ENCODE results near the gene TMEM132C.

GRCh38 chr12:128245905-128246304, 21.1 kb upstream of the TMEM132C start:
- TF ChIP-seq JUND (IDR thresholded peaks at IDR 0.05) (no peak), RXRA (IDR thresholded peaks at IDR 0.05) (no peak), REST (IDR thresholded peaks at IDR 0.05) (no peak), TAF1 (conservative IDR thresholded peaks at IDR 0.05) (no peak), CTCF (IDR thresholded peaks at IDR 0.05; ENCODE audit: low read depth, low read length, missing input control) (no peak)

Data from liver (tissue), 3 donors.